ENCODE results near the gene ECM2. TPM values are rescaled to one million over a fixed set of nuclear protein-coding genes. Genes with fewer than 3 reads are reported as not detected.

The ECM2 gene
- total and polyA plus RNA-seq, 2 of the 13 experiments (the other 11 are each of a cell fraction or from before 2014, with no cell fraction given): 0.37 TPM; not detected in 1

DNA sequence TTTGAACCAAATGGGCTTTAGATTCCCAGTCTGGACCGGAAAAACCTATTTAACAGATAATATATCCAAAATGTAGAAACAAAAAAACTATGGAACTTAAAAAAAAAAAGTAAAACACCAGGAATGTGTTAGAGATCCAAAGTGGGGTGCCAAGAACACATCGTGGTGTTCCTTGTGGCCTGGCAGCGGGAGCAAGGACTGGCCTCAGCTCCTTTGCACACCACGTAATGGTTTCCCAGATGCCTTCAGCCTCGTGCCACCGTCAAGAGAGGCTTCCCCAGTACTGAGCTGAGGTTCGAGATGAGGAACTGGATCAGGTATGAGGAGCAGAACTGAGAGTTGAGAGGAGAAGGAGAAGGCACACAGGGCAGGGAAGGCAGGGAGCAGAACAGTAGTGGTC is 57.0 kb downstream of the ECM2 start (continued):
- TF ChIP-seq FOXO1 (CRISPR knock-in tag; IDR thresholded peaks at IDR 0.05): no peak

- ChIA-PET POLR2A (no interaction called here), CTCF (ENCODE audit: low intra/inter-chr PET ratio, low total read pairs) (no interaction called here)
- no peak for DNase-seq (ENCODE audit: low spot score)
- 86% methylated on average over 1 of the region's 1 CpG for WGBS (ENCODE audit: low lambda C conversion rate)
- H3K36me3 ChIP-seq (replicated peaks in 1 of 2; ENCODE audit: control insufficient read depth in 1 of 2, insufficient read depth in 2 of 2, low read length in 2 of 2): no peaks in the 10 kb centered on the region
- H3K9me3 ChIP-seq (ENCODE audit: low read length): no peaks in the 10 kb centered on the region
- TF ChIP-seq HNF4G (IDR thresholded peaks at IDR 0.05; ENCODE audit: borderline replicate concordance, low read depth, low read length) (no peak), HNF4G (CRISPR knock-in tag; IDR thresholded peaks at IDR 0.05; ENCODE audit: borderline replicate concordance, low read depth) (no peak), EED (CRISPR knock-in tag; IDR thresholded peaks at IDR 0.05) (no peak), ZNF333 (CRISPR knock-in tag; IDR thresholded peaks at IDR 0.05; ENCODE audit: borderline replicate concordance) (no peak), ZNF7 (CRISPR knock-in tag; IDR thresholded peaks at IDR 0.05) (no peak), ZNF383 (CRISPR knock-in tag; IDR thresholded peaks at IDR 0.05; ENCODE audit: borderline replicate concordance) (no peak), ARNT2 (CRISPR knock-in tag; IDR thresholded peaks at IDR 0.05; ENCODE audit: low read depth) (no peak), HIVEP1 (CRISPR knock-in tag; IDR thresholded peaks at IDR 0.05) (no peak), ARNTL (CRISPR knock-in tag; IDR thresholded peaks at IDR 0.05) (no peak), MED13 (CRISPR knock-in tag; IDR thresholded peaks at IDR 0.05) (no peak), SIN3B (IDR thresholded peaks at IDR 0.05; ENCODE audit: low read length) (no peak), HNF1B (CRISPR knock-in tag; IDR thresholded peaks at IDR 0.05) (no peak), ZNF569 (CRISPR knock-in tag; IDR thresholded peaks at IDR 0.05; ENCODE audit: borderline replicate concordance) (no peak), HOXA3 (CRISPR knock-in tag; IDR thresholded peaks at IDR 0.05) (no peak), ZNF850 (CRISPR knock-in tag; conservative IDR thresholded peaks at IDR 0.05) (no peak), POLR2A (IDR thresholded peaks at IDR 0.05; ENCODE audit: insufficient read depth in 1 of 2, low read depth in 2 of 2, low read length in 2 of 2) (no peak), ATF7 (IDR thresholded peaks at IDR 0.05) (no peak), ATF7 (CRISPR knock-in tag; IDR thresholded peaks at IDR 0.05) (no peak), ZSCAN29 (CRISPR knock-in tag; conservative IDR thresholded peaks at IDR 0.05) (no peak), EP300 (IDR thresholded peaks at IDR 0.05; ENCODE audit: low read depth in 2 of 2, low read length in 2 of 2) (no peak), EP300 (CRISPR knock-in tag; IDR thresholded peaks at IDR 0.05; ENCODE audit: borderline replicate concordance) (no peak), ATRX (CRISPR knock-in tag; IDR thresholded peaks at IDR 0.05; ENCODE audit: borderline replicate concordance) (no peak)
- TF ChIP-seq, protein P1, sequence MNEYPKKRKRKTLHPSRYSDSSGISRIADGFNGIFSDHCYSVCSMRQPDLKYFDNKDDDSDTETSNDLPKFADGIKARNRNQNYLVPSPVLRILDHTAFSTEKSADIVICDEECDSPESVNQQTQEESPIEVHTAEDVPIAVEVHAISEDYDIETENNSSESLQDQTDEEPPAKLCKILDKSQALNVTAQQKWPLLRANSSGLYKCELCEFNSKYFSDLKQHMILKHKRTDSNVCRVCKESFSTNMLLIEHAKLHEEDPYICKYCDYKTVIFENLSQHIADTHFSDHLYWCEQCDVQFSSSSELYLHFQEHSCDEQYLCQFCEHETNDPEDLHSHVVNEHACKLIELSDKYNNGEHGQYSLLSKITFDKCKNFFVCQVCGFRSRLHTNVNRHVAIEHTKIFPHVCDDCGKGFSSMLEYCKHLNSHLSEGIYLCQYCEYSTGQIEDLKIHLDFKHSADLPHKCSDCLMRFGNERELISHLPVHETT (CRISPR knock-in tag; conservative IDR thresholded peaks at IDR 0.05): no peak
- no peaks in the 10 kb centered on the region for H4K20me1 ChIP-seq (ENCODE audit: insufficient read depth, low read length)
- no TSS peak for BruUV-seq (replicated peaks)
- no peak overlapping the region for H3K4me3 ChIP-seq (replicated peaks in 1 of 3; ENCODE audit: insufficient read depth in 1 of 3, low read depth in 2 of 3, low read length in 3 of 3)
- H2AFZ ChIP-seq (ENCODE audit: low read length): no peak overlapping the region
- no peak overlapping the region for H3K27ac ChIP-seq (ENCODE audit: extremely low read length, insufficient read depth, low read length)
- no peak for ATAC-seq
- intact Hi-C loops (cut with micrococcal nuclease; ENCODE audit: unreplicated experiment) (no loop called here), in situ Hi-C loops (cut with HindIII; ENCODE audit: extremely low pct_ligation_motif_present, low pct_unique_long_range_greater_than_20kb) (no loop called here)
- no peak overlapping the region for H3K4me2 ChIP-seq (ENCODE audit: low read depth, low read length)
- peaks cover 13% of the 10 kb centered on the region for H3K4me1 ChIP-seq (ENCODE audit: insufficient read depth, low read length)
- H3K27me3 ChIP-seq (ENCODE audit: control insufficient read depth in 1 of 2, insufficient read depth in 2 of 2, low read length in 2 of 2): no peaks in the 10 kb centered on the region
- no peaks in the 10 kb centered on the region for H3K79me2 ChIP-seq (ENCODE audit: insufficient read depth, low read length)
- H3K9ac ChIP-seq (ENCODE audit: insufficient read depth, low read depth, low read length): no peak overlapping the region
- FAIRE-seq: no peak
These were observed 58.8 kb downstream of the ECM2 start for GRCh38 chr9:92476962-92477361.

Measured in HepG2 (cell line).